ENCODE measurements around the gene MYO16.

GRCh38 chr13:108777421-108778420, 148.3 kb downstream of the MYO16 start:
- TF ChIP-seq CTCF (IDR thresholded peaks at IDR 0.05) (no peak), EP300 (IDR thresholded peaks at IDR 0.05) (no peak)

Measured in tibial nerve (tissue), 4 donors.